Left forelimb (tissue), 1 donor: Measurements from ENCODE around the gene HGS.
"Not testable (repeated sequence)": the region's sequence is repeated elsewhere in the genome, so short reads cannot be mapped to it uniquely, and the experiment has no call there.

Experiments used
- DNase-seq: peaks from one replicate; pipeline ENCODE4 v3.0.0-alpha.2; 2018; ENCODE audit warnings: low spot score

The HGS gene

GRCh38 chr17:81655378-81656117 is 28.3 kb upstream of the HGS start:
- no peak for DNase-seq

- no peak for DNase-seq
Measured at GRCh38 chr17:81656118-81656743, 27.6 kb upstream of the HGS start, which contains the start of gene PDE6G. TSS of gene PDE6G (minus strand) at chr17:81656542. CDS start at chr17:81653305, 3,237 bp downstream.

- DNase-seq: no peak
Measured at GRCh38 chr17:81656835-81657234, 27.0 kb upstream of the HGS start.

GRCh38 chr17:81659038-81659437 is 24.8 kb upstream of the HGS start:
- DNase-seq: no peak

- no peak for DNase-seq
Measured at GRCh38 chr17:81660441-81660840, 23.4 kb upstream of the HGS start.

GRCh38 chr17:81662002-81662401 is 21.8 kb upstream of the HGS start:
- no peak for DNase-seq

- no peak for DNase-seq
Measured at GRCh38 chr17:81664051-81664470, 19.8 kb upstream of the HGS start.

GRCh38 chr17:81665205-81666091 is 18.4 kb upstream of the HGS start:
- no peak for DNase-seq

GRCh38 chr17:81666092-81666341 is 17.8 kb upstream of the HGS start:
- no peak for DNase-seq

- peak; percentile 97 for DNase-seq
Measured at GRCh38 chr17:81666342-81667191, 17.2 kb upstream of the HGS start, which contains the start of the genes CCDC137 and OXLD1. TSS of gene CCDC137 (plus strand) at chr17:81666737. CDS start at chr17:81666767, 30 bp downstream. TSS of gene OXLD1 (minus strand) at chr17:81666605. CDS start at chr17:81666577, 28 bp downstream.

- no peak for DNase-seq
Measured at GRCh38 chr17:81667754-81668153, 16.1 kb upstream of the HGS start.

GRCh38 chr17:81672504-81672903 is 11.3 kb upstream of the HGS start:
- DNase-seq: no peak

- DNase-seq: no peak
Measured at GRCh38 chr17:81672954-81673353, 10.9 kb upstream of the HGS start.

- DNase-seq: no peak
Measured at GRCh38 chr17:81673561-81674258, 10.1 kb upstream of the HGS start.

- not testable (repeated sequence) for DNase-seq
Measured at GRCh38 chr17:81675515-81676221, 8.1 kb upstream of the HGS start.

GRCh38 chr17:81676906-81677305 is 6.9 kb upstream of the HGS start:
- no peak for DNase-seq

GRCh38 chr17:81680150-81680549 is 3.7 kb upstream of the HGS start:
- no peak for DNase-seq

GRCh38 chr17:81681672-81682071 is 2.1 kb upstream of the HGS start:
- no peak for DNase-seq

- no peak for DNase-seq
Measured at GRCh38 chr17:81682565-81683207, 1.1 kb upstream of the HGS start.

- no peak for DNase-seq
Measured at GRCh38 chr17:81683208-81683583, 615 bp upstream of the HGS start.
